ENCODE measurements around the gene PRKG1.

DNA sequence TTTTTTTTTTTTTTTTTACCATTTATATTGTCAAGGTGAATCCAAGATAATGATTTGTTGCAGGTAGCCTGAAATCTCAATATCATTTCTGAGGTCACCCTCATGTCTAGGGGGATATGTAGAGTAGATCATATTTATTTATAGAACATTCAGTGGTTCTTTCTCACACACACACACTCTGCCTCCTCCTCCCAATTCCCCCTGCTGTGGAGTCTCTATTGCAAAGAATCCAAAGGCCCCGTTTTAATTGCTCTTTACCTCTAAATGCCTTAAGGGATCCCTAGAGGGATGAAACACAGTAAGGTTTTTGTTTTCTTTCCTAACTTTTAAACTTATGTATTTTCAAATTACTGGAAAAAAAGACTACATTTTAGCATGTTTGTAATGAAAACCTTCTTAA lies 170.0 kb downstream of the PRKG1 start:
- no peak for TF ChIP-seq SIN3A (IDR thresholded peaks at IDR 0.05; ENCODE audit: borderline replicate concordance, insufficient read depth, low read length)
- no peak for TF ChIP-seq POLR2AphosphoS5 (IDR thresholded peaks at IDR 0.05; ENCODE audit: low read depth, low read length)
- no peak for TF ChIP-seq TAF1 (IDR thresholded peaks at IDR 0.05; ENCODE audit: borderline replicate concordance, insufficient read depth, low read length)
- TF ChIP-seq, protein P1, sequence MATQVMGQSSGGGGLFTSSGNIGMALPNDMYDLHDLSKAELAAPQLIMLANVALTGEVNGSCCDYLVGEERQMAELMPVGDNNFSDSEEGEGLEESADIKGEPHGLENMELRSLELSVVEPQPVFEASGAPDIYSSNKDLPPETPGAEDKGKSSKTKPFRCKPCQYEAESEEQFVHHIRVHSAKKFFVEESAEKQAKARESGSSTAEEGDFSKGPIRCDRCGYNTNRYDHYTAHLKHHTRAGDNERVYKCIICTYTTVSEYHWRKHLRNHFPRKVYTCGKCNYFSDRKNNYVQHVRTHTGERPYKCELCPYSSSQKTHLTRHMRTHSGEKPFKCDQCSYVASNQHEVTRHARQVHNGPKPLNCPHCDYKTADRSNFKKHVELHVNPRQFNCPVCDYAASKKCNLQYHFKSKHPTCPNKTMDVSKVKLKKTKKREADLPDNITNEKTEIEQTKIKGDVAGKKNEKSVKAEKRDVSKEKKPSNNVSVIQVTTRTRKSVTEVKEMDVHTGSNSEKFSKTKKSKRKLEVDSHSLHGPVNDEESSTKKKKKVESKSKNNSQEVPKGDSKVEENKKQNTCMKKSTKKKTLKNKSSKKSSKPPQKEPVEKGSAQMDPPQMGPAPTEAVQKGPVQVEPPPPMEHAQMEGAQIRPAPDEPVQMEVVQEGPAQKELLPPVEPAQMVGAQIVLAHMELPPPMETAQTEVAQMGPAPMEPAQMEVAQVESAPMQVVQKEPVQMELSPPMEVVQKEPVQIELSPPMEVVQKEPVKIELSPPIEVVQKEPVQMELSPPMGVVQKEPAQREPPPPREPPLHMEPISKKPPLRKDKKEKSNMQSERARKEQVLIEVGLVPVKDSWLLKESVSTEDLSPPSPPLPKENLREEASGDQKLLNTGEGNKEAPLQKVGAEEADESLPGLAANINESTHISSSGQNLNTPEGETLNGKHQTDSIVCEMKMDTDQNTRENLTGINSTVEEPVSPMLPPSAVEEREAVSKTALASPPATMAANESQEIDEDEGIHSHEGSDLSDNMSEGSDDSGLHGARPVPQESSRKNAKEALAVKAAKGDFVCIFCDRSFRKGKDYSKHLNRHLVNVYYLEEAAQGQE (IDR thresholded peaks at IDR 0.05; ENCODE audit: insufficient read depth in 1 of 2, low read depth in 2 of 2, low read length in 2 of 2) = no peak
- no peak for TF ChIP-seq FOXP2 (optimal IDR thresholded peaks at IDR 0.05; ENCODE audit: borderline replicate concordance, extremely low read depth, extremely low read length, insufficient read depth)
